Measurements from ENCODE around the gene EEFSEC. TPM values are rescaled to one million over a fixed set of nuclear protein-coding genes. Genes with fewer than 3 reads are reported as not detected.

Gene EEFSEC
- total RNA-seq, 1 experiment from 2014 or later: 9.6 TPM

DNA sequence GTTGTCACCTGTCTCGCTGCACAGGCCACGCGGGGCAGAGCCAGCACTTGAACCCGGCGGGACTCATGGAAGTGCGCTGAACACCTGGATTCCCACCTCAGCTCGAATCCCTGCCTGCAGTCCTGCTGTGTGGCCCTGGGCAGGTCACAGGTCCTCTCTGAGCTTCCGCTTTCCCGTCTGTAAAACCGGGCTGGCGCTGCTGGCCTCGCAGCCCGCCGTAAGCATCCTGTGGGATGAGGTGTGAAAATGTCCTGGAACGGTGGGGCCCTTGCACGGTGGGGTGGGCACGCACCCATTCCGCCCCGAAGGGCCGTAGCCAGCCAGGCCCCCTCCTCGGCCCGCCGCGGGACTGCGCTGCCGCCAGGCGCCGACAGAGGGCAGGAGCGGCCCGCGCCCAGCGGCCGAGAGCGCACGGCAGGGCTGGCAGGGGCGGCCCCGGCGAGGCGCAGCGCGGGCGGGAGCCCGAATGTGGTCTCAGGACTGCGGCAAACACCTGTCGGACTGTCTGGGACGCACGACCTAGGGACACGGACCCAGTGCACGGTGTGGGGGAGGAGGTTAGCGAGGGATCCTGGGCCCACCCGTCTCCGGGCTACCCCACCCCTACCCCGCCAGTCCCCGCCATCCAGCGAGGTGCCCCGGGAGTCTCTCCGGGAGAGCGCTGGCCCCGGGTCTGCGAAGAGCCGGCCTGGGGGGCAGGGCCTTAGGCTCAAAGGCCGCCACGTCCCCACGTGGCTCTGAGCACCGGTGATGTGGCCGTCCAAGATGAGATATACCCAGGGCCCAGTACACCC lies 273.0 kb downstream of the EEFSEC start:
- no TSS peak for BruUV-seq (replicated peaks)
- H2AFZ ChIP-seq (ENCODE audit: low read length): peak overlapping the region; percentile 50; the same call in 1 of the 2 replicates
- peak overlapping the region; percentile 47; the same call in 1 of the 2 replicates for H3K4me3 ChIP-seq (ENCODE audit: low read length)
- no peaks in the 10 kb centered on the region for H4K20me1 ChIP-seq (ENCODE audit: low read length)
- H3K9me2 ChIP-seq (replicated peaks; ENCODE audit: low read length): no peaks in the 10 kb centered on the region
- intact Hi-C loops (cut with micrococcal nuclease): loop anchor here (10.0 kb wide), 1 partner anchor 122 kb away; no protein-coding TSS in a partner anchor
- H3K4me1 ChIP-seq (ENCODE audit: insufficient read depth, low read length): peaks cover 20% of the 10 kb centered on the region; the same call in 1 of the 2 replicates
- H3K4me2 ChIP-seq (ENCODE audit: low read length): peak overlapping the region; percentile 75
- no peaks in the 10 kb centered on the region for H3K79me2 ChIP-seq (ENCODE audit: low read length)
- ChIA-PET CTCF (interaction anchor here (0.6 to 0.7 kb wide), 4 partner anchors 65 to 688 kb away, joined by 3 to 7 read pairs (median 4); no protein-coding TSS in a partner anchor), POLR2A (ENCODE audit: unreplicated experiment) (interaction anchor here (0.6 kb wide), 1 partner anchor 272 kb away, joined by 3 read pairs; no protein-coding TSS in a partner anchor)
- no peaks in the 10 kb centered on the region for H3F3A ChIP-seq (ENCODE audit: low read length, unreplicated experiment)
- H3K27ac ChIP-seq (ENCODE audit: low read length): no peak overlapping the region
- no peaks in the 10 kb centered on the region for H3K9me3 ChIP-seq (ENCODE audit: low read length)
- DNase-seq (peak; percentile 56), ATAC-seq (peak; percentile 85)
- no peaks in the 10 kb centered on the region for H3K36me3 ChIP-seq (ENCODE audit: low read depth, low read length)
- TF ChIP-seq EZH2 (IDR thresholded peaks at IDR 0.05; ENCODE audit: low read length, unreplicated experiment): no peak
- TF ChIP-seq, protein P1, sequence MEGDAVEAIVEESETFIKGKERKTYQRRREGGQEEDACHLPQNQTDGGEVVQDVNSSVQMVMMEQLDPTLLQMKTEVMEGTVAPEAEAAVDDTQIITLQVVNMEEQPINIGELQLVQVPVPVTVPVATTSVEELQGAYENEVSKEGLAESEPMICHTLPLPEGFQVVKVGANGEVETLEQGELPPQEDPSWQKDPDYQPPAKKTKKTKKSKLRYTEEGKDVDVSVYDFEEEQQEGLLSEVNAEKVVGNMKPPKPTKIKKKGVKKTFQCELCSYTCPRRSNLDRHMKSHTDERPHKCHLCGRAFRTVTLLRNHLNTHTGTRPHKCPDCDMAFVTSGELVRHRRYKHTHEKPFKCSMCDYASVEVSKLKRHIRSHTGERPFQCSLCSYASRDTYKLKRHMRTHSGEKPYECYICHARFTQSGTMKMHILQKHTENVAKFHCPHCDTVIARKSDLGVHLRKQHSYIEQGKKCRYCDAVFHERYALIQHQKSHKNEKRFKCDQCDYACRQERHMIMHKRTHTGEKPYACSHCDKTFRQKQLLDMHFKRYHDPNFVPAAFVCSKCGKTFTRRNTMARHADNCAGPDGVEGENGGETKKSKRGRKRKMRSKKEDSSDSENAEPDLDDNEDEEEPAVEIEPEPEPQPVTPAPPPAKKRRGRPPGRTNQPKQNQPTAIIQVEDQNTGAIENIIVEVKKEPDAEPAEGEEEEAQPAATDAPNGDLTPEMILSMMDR (conservative IDR thresholded peaks at IDR 0.05; ENCODE audit: low read depth, low read length): peak; percentile 61
- no peak overlapping the region for H3K9ac ChIP-seq (ENCODE audit: low read length)
- H3K27me3 ChIP-seq (ENCODE audit: low read length): no peaks in the 10 kb centered on the region

DNA sequence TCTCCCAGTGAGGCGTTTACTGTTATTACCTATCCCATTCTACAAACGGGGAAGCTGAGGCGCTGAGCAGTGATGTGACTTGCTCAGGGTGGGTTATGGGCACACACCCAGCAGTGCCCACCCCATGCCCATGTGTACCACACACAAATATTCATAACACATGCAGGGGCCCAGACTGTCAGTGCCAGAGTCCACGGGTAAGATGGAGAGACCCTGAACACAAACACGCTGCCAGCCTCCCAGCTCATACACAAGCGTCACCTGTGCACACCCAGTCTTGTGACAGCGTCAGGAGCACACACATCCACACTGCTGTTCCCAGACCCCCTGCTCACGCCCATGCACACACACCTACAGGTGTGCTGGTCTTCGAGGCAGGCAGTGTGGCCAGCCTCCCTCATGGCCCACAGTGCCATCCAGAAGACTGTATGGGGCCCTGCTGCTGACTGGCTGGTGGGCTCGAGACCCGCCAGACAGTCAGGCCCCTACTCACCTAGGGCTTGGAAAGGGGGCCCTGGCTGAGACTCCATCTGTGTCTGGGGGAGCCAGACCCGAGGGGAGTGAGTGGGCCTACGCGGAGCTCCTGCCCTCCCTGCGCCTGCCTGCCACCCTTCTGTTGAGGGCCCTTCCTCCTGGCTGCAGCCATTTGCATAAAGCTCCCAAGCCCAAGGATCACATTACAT lies 274.0 kb downstream of the EEFSEC start:
- CTCF ChIA-PET: no interaction called here
- intact Hi-C loops (cut with micrococcal nuclease): loop anchor here (1.0 to 10.0 kb wide), 2 partner anchors 123 to 157 kb away; no protein-coding TSS in a partner anchor
- no peaks in the 10 kb centered on the region for H3K79me2 ChIP-seq (ENCODE audit: low read length)
- no peak overlapping the region for H2AFZ ChIP-seq (ENCODE audit: low read length)
- ATAC-seq: no peak
- H4K20me1 ChIP-seq (ENCODE audit: low read length): no peaks in the 10 kb centered on the region
- H3K9ac ChIP-seq (ENCODE audit: low read length): no peak overlapping the region
- no TSS peak for BruUV-seq (replicated peaks)
- no peak for DNase-seq
- no peak for TF ChIP-seq EZH2 (IDR thresholded peaks at IDR 0.05; ENCODE audit: low read length, unreplicated experiment)
- no peak for TF ChIP-seq EZH2phosphoT487 (IDR thresholded peaks at IDR 0.05; ENCODE audit: borderline replicate concordance, low read length)
- POLR2A ChIA-PET (ENCODE audit: unreplicated experiment): interaction anchor here (0.6 kb wide), 1 partner anchor 273 kb away, joined by 3 read pairs; no protein-coding TSS in a partner anchor
- no peaks in the 10 kb centered on the region for H3K9me2 ChIP-seq (replicated peaks; ENCODE audit: low read length)
- no peaks in the 10 kb centered on the region for H3K36me3 ChIP-seq (ENCODE audit: low read depth, low read length)
- peaks cover 26% of the 10 kb centered on the region for H3K4me1 ChIP-seq (ENCODE audit: insufficient read depth, low read length)
- no peak overlapping the region for H3K27ac ChIP-seq (ENCODE audit: low read length)
- H3K9me3 ChIP-seq (ENCODE audit: low read length): no peaks in the 10 kb centered on the region
- no peaks in the 10 kb centered on the region for H3K27me3 ChIP-seq (ENCODE audit: low read length)
- no peaks in the 10 kb centered on the region for H3F3A ChIP-seq (ENCODE audit: low read length, unreplicated experiment)
- H3K4me3 ChIP-seq (ENCODE audit: low read length): no peak overlapping the region
- H3K4me2 ChIP-seq (ENCODE audit: low read length): no peak overlapping the region

DNA sequence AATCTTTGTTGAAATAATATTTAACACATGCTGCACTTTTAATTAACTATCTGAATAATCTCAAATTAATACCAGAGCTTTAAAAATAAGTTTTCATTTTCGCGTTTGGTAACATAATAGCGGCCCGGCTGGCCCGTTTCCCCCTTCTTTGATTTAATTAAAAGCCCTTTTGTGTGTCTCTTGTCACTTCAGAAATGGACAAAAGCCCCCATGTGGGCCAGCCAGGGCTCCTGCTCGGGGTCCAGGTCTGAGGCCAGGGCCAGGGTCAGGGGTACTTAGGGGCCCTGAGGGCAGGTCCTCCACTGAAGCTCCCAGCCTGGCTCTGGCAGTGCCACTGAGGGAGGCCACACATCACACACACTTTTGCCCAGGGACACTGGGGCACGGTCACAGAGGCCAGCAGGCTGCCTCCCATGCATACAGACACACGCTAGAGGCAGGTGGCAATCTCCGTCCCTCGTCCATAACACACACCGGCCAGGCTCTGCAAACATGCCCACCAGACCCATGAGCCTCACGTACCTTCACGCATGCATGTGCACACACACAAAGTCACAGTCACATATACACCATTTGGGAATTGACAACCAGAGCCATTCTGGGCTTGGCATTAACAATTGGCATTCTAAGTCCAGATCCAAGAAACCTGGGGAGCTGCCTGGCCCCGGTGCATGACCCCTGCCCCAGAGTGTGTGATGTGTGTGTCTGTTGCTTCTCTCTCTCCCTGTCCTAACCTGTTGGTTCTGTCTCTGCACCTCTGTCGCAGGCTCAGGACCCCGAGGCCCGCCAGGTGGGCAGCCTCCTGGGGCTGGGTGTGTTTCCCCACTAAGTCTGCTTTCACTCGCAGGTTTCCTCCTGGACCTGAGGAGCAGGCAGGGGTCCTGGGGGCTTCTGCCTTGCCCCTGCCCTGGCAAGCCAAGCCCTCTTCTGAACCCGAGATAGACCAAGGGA lies 274.9 kb downstream of the EEFSEC start:
- ChIA-PET CTCF (no interaction called here), POLR2A (ENCODE audit: unreplicated experiment) (no interaction called here)
- Histone ChIP-seq H3K9me2 (replicated peaks; ENCODE audit: low read length) (no peaks in the 10 kb centered on the region), H3K36me3 (ENCODE audit: low read depth, low read length) (no peaks in the 10 kb centered on the region), H2AFZ (ENCODE audit: low read length) (no peak overlapping the region), H3K4me1 (ENCODE audit: insufficient read depth, low read length) (peaks cover 30% of the 10 kb centered on the region), H3K4me3 (ENCODE audit: low read length) (no peak overlapping the region), H3K27me3 (ENCODE audit: low read length) (no peaks in the 10 kb centered on the region), H3K9ac (ENCODE audit: low read length) (no peak overlapping the region), H3K27ac (ENCODE audit: low read length) (no peak overlapping the region), H4K20me1 (ENCODE audit: low read length) (no peaks in the 10 kb centered on the region), H3K4me2 (ENCODE audit: low read length) (no peak overlapping the region), H3K79me2 (ENCODE audit: low read length) (no peaks in the 10 kb centered on the region), H3K9me3 (ENCODE audit: low read length) (no peaks in the 10 kb centered on the region), H3F3A (ENCODE audit: low read length, unreplicated experiment) (no peaks in the 10 kb centered on the region)
- intact Hi-C loops (cut with micrococcal nuclease): loop anchor here (1.0 to 10.0 kb wide), 2 partner anchors 123 to 156 kb away; no protein-coding TSS in a partner anchor
- no peak for ATAC-seq
- no TSS peak for BruUV-seq (replicated peaks)
- DNase-seq: no peak
- TF ChIP-seq EZH2 (IDR thresholded peaks at IDR 0.05; ENCODE audit: low read length, unreplicated experiment): no peak
- TF ChIP-seq EZH2phosphoT487 (IDR thresholded peaks at IDR 0.05; ENCODE audit: borderline replicate concordance, low read length): no peak
- TF ChIP-seq, protein P1 (conservative IDR thresholded peaks at IDR 0.05; ENCODE audit: low read depth, low read length): no peak

All from PC-3 (cell line).